Measurements from ENCODE around the gene TRERF1. TPM values are rescaled to one million over a fixed set of nuclear protein-coding genes. Genes with fewer than 3 reads are reported as not detected.
A peak's percentile ranks its signal among the peaks of the same experiment; 100 is the strongest.

TRERF1 gene
- total RNA-seq, 1 donor, result 12.0 TPM

- H3K4me3 ChIP-seq (ENCODE audit: low read depth, low read length), result no peak overlapping the region
- DNase-seq (ENCODE audit: low read depth), result no peak
- TF ChIP-seq CTCF (IDR thresholded peaks at IDR 0.05; ENCODE audit: insufficient read depth, low read length), result no peak
These were observed 96.3 kb downstream of the TRERF1 start for GRCh38 chr6:42355416-42355815.

GRCh38 chr6:42354702-42355101 lies 97.0 kb downstream of the TRERF1 start:
- TF ChIP-seq CTCF (IDR thresholded peaks at IDR 0.05; ENCODE audit: insufficient read depth, low read length), result no peak
- no peak for DNase-seq (ENCODE audit: low read depth)
- no peak overlapping the region for H3K4me3 ChIP-seq (ENCODE audit: low read depth, low read length)

- TF ChIP-seq CTCF (IDR thresholded peaks at IDR 0.05; ENCODE audit: insufficient read depth, low read length), result no peak
- DNase-seq (ENCODE audit: low read depth), result peak; percentile 73
- no peak overlapping the region for H3K4me3 ChIP-seq (ENCODE audit: low read depth, low read length)
These were observed 98.7 kb downstream of the TRERF1 start for GRCh38 chr6:42352856-42353564.

GRCh38 chr6:42350911-42351310 lies 100.8 kb downstream of the TRERF1 start:
- no peak overlapping the region for H3K4me3 ChIP-seq (ENCODE audit: low read depth, low read length)
- DNase-seq (ENCODE audit: low read depth), result no peak
- TF ChIP-seq CTCF (IDR thresholded peaks at IDR 0.05; ENCODE audit: insufficient read depth, low read length), result no peak

- H3K4me3 ChIP-seq (ENCODE audit: low read depth, low read length), result no peak overlapping the region
- DNase-seq (ENCODE audit: low read depth), result no peak
- no peak for TF ChIP-seq CTCF (IDR thresholded peaks at IDR 0.05; ENCODE audit: insufficient read depth, low read length)
These were observed 101.8 kb downstream of the TRERF1 start for GRCh38 chr6:42349753-42350511.

GRCh38 chr6:42347456-42347855 lies 104.3 kb downstream of the TRERF1 start:
- TF ChIP-seq CTCF (IDR thresholded peaks at IDR 0.05; ENCODE audit: insufficient read depth, low read length), result no peak
- no peak for DNase-seq (ENCODE audit: low read depth)
- H3K4me3 ChIP-seq (ENCODE audit: low read depth, low read length), result no peak overlapping the region

All from fibroblast of the aortic adventitia (primary cell).